Left lung (tissue), 10 donors: ENCODE results near the gene G6PC1. TPM values are rescaled to one million over a fixed set of nuclear protein-coding genes. Genes with fewer than 3 reads are reported as not detected.
A peak's percentile ranks its signal among the peaks of the same experiment; 100 is the strongest.
"Not testable (repeated sequence)": the region's sequence is repeated elsewhere in the genome, so short reads cannot be mapped to it uniquely, and the experiment has no call there.

ENCODE experiments used
- ATAC-seq: fragments of 200-7000 bp; cut with Tn5 transposase; one replicate; pipeline ENCODE4 v1.9.1; 2020; ENCODE audit warnings: moderate library complexity
- DNase-seq, 4 donors: peaks; one replicate each; pipeline ENCODE4 v3.0.0-alpha.2; 2013 to 2020
- H3K27ac ChIP-seq, 2 donors: fragments of 200-600 bp; sonication (generic) in 1 of 2; one replicate each; pipeline versions ENCODE4 v1.5.0 to v1.8.0; 2020 to 2021
- H3K27me3 ChIP-seq, 2 donors: fragments of 200-600 bp; sonication (generic) in 1 of 2; one replicate each; pipeline versions ENCODE4 v1.5.0 to v1.8.0; 2020 to 2021
- H3K36me3 ChIP-seq, 2 donors: fragments of 200-600 bp; sonication (generic) in 1 of 2; one replicate each; pipeline versions ENCODE4 v1.5.0 to v1.8.0; 2020 to 2021
- H3K4me1 ChIP-seq, 2 donors: fragments of 200-600 bp; one replicate each; pipeline ENCODE4 v1.8.0; 2021
- H3K4me3 ChIP-seq, 2 donors: fragments of 200-600 bp; sonication (generic) in 1 of 2; one replicate each; pipeline versions ENCODE4 v1.5.0 to v1.8.0; 2020 to 2021; ENCODE audit warnings: mild to moderate bottlenecking in 1 of 2
- H3K9me3 ChIP-seq, 2 donors: fragments of 200-600 bp; sonication (generic) in 1 of 2; one replicate each; pipeline versions ENCODE4 v1.5.0 to v1.8.0; 2020 to 2021
- intact Hi-C, 2 donors: fragments of 100-400 bp; cut with DNase I; formaldehyde crosslinking; loops; one replicate each; pipeline versions ENCODE4 v1.11.2 to v1.14.2; 2022
- polyA plus RNA-seq, 6 donors: library from polyadenylated mRNA; unstranded; fragments of 120-200 nt; gene quantifications; one replicate each; pipeline ENCODE4 v1.2.1, GENCODE V29; 2013; ENCODE audit not compliant: insufficient read length in 6 of 6
- total RNA-seq, 2 donors: library from RNA; stranded (reverse); fragmentation: NEBNext Ultra II Directional; extraction: Animal tissue kit (Norgen Biotek cat#: 25700); gene quantifications; one replicate each; pipeline ENCODE4 v1.2.1, GENCODE V29; 2021
- TF ChIP-seq, protein P1 (sequence below), 2 donors: fragments of 200-600 bp; sonication (generic) in 1 of 2; IDR thresholded peaks; one replicate each; pipeline versions ENCODE4 v1.5.0 to v1.8.0; 2021; ENCODE audit warnings: antibody characterized with exemption in 2 of 2
- donor health status: DM: no; HTN: yes; CAD: no.
- donor health status: DM: no; HTN: no; CAD: no.

Gene G6PC1
- total and polyA plus RNA-seq, 8 donors: 0.06 to 0.17 (median 0.10) TPM; not detected in 5

DNA sequence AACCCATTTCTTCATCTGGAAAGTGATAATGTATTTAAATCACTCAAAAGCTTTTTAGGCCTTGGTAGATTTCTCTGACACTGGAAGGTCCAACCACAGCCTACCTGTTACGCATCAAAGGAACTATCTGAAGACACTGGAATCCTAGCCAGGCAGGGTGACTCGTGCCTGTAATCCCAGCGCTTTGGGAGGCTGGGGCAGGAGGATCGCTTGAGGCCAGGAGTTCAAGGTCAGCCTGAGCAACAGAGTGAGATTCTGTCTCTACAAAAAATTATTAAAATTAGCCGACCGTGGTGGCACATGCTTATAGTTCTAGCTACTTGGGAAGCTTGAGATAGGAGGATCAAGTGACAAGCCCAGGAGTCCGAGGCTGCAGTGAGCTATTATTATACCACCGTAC, 18.4 kb upstream of the G6PC1 start:
- no peak for DNase-seq
- Histone ChIP-seq H3K36me3 (no peaks in the 10 kb centered on the region), H3K9me3 (no peaks in the 10 kb centered on the region), H3K27me3 (no peaks in the 10 kb centered on the region), H3K27ac (no peak overlapping the region), H3K4me3 (no peak overlapping the region), H3K4me1 (peaks cover 0 to 20% of the 10 kb centered on the region in 2 donors)
- ATAC-seq: no peak
- TF ChIP-seq, protein P1, sequence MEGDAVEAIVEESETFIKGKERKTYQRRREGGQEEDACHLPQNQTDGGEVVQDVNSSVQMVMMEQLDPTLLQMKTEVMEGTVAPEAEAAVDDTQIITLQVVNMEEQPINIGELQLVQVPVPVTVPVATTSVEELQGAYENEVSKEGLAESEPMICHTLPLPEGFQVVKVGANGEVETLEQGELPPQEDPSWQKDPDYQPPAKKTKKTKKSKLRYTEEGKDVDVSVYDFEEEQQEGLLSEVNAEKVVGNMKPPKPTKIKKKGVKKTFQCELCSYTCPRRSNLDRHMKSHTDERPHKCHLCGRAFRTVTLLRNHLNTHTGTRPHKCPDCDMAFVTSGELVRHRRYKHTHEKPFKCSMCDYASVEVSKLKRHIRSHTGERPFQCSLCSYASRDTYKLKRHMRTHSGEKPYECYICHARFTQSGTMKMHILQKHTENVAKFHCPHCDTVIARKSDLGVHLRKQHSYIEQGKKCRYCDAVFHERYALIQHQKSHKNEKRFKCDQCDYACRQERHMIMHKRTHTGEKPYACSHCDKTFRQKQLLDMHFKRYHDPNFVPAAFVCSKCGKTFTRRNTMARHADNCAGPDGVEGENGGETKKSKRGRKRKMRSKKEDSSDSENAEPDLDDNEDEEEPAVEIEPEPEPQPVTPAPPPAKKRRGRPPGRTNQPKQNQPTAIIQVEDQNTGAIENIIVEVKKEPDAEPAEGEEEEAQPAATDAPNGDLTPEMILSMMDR (IDR thresholded peaks at IDR 0.05): no peak
- intact Hi-C loops: no loop called here

DNA sequence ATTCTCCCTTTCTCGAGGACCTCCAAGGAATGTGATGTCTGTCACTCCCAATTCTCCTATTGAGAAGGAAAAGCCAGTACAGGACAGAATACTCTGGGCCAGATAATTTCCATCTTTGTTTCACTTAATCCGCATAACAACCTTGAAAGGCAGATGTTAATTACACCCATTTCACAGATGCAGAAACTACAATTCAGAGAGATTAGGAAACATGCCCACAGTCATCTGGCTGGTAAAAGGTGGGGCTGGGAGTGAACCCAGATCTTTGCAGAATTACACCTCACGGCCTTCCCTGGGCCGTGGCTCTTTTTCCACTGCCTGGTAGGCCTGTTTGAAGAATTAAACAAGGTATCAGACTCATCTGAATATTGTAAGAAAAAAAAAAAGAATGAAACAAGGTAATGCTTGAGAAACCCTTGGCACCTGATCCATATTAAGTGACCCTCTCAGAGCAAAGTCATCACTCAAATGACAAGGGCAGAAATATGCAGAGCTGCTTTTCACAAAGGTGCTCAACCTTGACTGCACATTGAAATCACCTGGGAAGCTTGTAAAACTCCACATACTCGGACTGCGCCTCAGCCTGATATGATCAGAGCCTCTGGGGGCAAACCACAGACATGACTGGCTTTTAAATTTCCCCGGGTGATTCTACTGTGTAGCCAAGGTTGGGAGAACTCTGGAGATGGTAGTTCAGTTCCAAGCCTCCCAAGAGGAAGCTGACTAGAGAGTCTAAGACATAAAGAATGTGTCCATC, 16.6 kb upstream of the G6PC1 start:
- DNase-seq (peak in 1 of 4 donors; percentile 76), ATAC-seq (peak; percentile 58)
- H3K36me3 ChIP-seq: no peaks in the 10 kb centered on the region
- TF ChIP-seq, protein P1 (IDR thresholded peaks at IDR 0.05): no peak
- no peaks in the 10 kb centered on the region for H3K9me3 ChIP-seq
- peaks cover 0 to 31% of the 10 kb centered on the region in 2 donors for H3K4me1 ChIP-seq
- no peak overlapping the region for H3K4me3 ChIP-seq
- H3K27ac ChIP-seq: no peak overlapping the region
- intact Hi-C loops: no loop called here
- no peaks in the 10 kb centered on the region for H3K27me3 ChIP-seq

DNA sequence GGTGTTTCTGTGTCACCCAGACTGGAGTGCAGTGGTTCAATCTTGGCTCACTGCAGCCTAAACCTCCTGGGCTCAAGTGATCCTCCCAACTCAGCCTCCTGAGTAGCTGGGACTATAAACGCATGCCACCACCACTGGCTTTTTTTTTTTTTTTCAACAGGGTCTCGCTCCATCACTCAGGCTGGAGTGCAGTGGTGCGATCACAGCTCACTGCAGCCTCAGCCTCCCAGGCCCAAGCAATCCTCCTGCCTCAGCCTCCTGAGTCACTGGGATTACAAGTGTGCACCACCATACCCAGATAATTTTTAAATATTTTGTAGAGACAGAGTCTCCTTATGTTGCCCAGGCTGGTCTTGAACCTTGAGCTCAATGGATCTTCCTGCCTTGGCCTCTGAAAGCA, 14.8 kb upstream of the G6PC1 start:
- H3K4me3 ChIP-seq, H3K27me3 ChIP-seq, DNase-seq, ATAC-seq, intact Hi-C loops, H3K36me3 ChIP-seq, H3K9me3 ChIP-seq: not testable (repeated sequence)
- H3K27ac ChIP-seq: peak overlapping the region in 1 of 2 donors; percentile 75
- peaks cover 0 to 33% of the 10 kb centered on the region in 2 donors for H3K4me1 ChIP-seq

DNA sequence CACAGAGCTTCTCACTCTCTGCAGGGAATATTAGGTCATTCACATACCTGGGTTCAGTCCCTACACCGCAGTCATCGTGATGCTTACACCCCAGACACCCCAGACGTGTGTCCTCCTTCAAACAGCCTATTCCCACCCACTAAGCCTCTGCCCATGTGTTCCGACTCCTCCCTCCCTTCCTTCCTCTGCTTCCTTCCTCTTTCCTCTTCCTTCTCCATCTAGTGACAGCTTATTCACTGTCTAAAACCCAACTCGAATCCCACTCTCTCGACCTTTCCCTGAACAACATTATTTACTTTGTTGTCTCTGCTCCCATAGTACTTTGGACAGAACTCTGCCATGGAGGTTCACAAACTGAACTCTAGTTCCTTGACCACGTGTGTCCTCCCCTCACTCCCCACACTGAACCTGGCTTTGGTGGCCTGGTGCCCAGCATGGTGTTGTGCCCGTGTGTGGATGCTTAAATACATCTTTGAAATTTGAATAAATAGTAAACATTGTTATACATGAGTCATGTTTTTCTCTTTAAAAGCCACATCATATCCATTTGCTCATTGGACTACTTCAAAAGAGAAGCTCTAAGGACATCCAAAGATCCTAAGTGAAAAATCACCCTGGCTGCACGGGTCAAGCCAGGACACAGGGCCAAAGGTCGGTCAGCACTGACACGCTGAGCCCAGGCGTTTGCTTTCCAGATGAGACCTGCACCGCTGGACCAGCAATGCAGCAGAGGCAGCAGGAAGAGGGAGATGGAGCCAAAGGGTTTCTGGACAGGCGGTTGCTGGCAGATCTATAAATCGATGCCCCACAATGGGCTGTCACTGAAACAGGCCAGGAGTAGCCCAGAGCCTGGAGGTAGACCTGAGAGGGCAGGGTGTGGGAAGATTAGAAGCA, 14.1 kb upstream of the G6PC1 start:
- Histone ChIP-seq H3K27me3 (no peaks in the 10 kb centered on the region), H3K9me3 (no peaks in the 10 kb centered on the region), H3K4me1 (peaks cover 4 to 40% of the 10 kb centered on the region in 2 donors), H3K4me3 (no peak overlapping the region), H3K36me3 (no peaks in the 10 kb centered on the region), H3K27ac (peak overlapping the region in 1 of 2 donors; percentile 75)
- ATAC-seq (peak; percentile 22), DNase-seq (no peak)
- intact Hi-C loops: no loop called here
- TF ChIP-seq, protein P1 (IDR thresholded peaks at IDR 0.05): no peak

DNA sequence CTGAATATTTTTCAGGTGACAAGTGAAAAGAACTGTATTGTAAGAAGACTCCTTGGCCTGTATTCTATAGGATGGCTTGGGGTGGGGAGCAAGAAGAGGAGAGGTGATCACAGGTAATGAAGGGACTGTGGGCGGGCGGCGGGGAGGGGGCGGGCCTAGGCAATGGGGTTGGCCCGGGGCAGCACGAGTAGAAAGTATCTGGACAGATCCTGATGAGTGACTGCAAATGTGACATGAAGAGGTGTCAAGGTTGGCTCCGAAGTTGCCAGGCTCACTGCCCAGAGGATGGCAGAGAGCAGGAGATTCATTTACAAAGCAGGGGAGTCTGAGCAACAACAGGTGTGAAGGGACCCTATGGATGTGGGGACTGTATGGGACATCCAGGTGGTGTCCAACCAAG, 10.8 kb upstream of the G6PC1 start:
- no peak for ATAC-seq
- H3K4me1 ChIP-seq: peaks cover 21 to 73% of the 10 kb centered on the region in 2 donors

More for the DNA sequence above, 10.8 kb upstream of the G6PC1 start:
- no peak for DNase-seq
- Histone ChIP-seq H3K4me3 (no peak overlapping the region), H3K27ac (no peak overlapping the region), H3K27me3 (no peaks in the 10 kb centered on the region), H3K36me3 (no peaks in the 10 kb centered on the region), H3K9me3 (no peaks in the 10 kb centered on the region)
- intact Hi-C loops: no loop called here
- TF ChIP-seq, protein P1 (IDR thresholded peaks at IDR 0.05): no peak
